Ishikawa (cell line): ENCODE data around the gene STX2.

Experiments used
- EGR1 ChIP-seq: IDR thresholded peaks from 2 replicates; pipeline ENCODE4 v1.6.1; 2012
- EP300 ChIP-seq: IDR thresholded peaks from 2 replicates; pipeline ENCODE4 v1.6.1; 2012; ENCODE audit warnings: borderline replicate concordance
- NFIC ChIP-seq: IDR thresholded peaks from 2 replicates; pipeline ENCODE4 v1.6.1; 2012
- RAD21 ChIP-seq: IDR thresholded peaks from 2 replicates; pipeline ENCODE4 v1.6.1; 2012; ENCODE audit warnings: low read depth
- TCF12 ChIP-seq: IDR thresholded peaks from 2 replicates; pipeline ENCODE4 v1.6.1; 2012; ENCODE audit warnings: low read depth
- TF ChIP-seq, protein P1 (sequence below): IDR thresholded peaks from 2 replicates; pipeline ENCODE4 v1.6.1; 2012; ENCODE audit warnings: low read depth, mild to moderate bottlenecking
- TF ChIP-seq, protein P2 (sequence below): IDR thresholded peaks from 2 replicates; pipeline ENCODE4 v1.6.1; 2012

DNA sequence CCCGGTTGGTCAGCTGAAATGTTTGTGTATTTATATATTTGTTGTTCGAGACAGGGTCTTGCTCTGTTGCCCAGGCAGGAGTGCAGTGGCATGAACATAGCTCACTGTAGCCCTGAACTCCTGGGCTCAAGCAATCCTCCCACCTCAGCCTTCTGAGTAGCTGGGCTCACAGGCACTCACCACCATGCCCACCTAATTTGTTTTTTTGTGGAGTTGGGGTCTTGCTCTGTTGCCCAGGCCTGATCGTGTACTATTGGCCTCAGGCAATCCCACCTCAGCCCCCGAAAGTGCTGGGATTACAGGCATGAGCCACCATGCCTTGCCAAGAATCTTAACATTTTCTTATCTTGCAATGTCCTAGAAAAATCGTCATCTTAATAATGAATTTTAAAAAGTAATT, 36.1 kb upstream of the STX2 start:
- TF ChIP-seq RAD21, result no peak
- TF ChIP-seq TCF12, result no peak
- TF ChIP-seq, protein P1, sequence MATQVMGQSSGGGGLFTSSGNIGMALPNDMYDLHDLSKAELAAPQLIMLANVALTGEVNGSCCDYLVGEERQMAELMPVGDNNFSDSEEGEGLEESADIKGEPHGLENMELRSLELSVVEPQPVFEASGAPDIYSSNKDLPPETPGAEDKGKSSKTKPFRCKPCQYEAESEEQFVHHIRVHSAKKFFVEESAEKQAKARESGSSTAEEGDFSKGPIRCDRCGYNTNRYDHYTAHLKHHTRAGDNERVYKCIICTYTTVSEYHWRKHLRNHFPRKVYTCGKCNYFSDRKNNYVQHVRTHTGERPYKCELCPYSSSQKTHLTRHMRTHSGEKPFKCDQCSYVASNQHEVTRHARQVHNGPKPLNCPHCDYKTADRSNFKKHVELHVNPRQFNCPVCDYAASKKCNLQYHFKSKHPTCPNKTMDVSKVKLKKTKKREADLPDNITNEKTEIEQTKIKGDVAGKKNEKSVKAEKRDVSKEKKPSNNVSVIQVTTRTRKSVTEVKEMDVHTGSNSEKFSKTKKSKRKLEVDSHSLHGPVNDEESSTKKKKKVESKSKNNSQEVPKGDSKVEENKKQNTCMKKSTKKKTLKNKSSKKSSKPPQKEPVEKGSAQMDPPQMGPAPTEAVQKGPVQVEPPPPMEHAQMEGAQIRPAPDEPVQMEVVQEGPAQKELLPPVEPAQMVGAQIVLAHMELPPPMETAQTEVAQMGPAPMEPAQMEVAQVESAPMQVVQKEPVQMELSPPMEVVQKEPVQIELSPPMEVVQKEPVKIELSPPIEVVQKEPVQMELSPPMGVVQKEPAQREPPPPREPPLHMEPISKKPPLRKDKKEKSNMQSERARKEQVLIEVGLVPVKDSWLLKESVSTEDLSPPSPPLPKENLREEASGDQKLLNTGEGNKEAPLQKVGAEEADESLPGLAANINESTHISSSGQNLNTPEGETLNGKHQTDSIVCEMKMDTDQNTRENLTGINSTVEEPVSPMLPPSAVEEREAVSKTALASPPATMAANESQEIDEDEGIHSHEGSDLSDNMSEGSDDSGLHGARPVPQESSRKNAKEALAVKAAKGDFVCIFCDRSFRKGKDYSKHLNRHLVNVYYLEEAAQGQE, result no peak
- TF ChIP-seq EGR1, result no peak
- no peak for TF ChIP-seq EP300
- TF ChIP-seq NFIC, result no peak
- TF ChIP-seq, protein P2, sequence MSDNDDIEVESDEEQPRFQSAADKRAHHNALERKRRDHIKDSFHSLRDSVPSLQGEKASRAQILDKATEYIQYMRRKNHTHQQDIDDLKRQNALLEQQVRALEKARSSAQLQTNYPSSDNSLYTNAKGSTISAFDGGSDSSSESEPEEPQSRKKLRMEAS, result no peak
